Transverse colon (tissue), 4 donors: Measurements from ENCODE around the gene MIX23. TPM values are rescaled to one million over a fixed set of nuclear protein-coding genes. Genes with fewer than 3 reads are reported as not detected.
A peak's percentile ranks its signal among the peaks of the same experiment; 100 is the strongest.

Source experiments
- DNase-seq: peaks from one replicate; pipeline ENCODE4 v3.0.0-alpha.2; 2019
- H3K27ac ChIP-seq, 4 donors: fragments of 200-600 bp; sonication (generic); 2 replicates each; pipeline ENCODE4 v1.5.1; 2016 to 2018; ENCODE audit warnings: inconsistent platforms in 4 of 4
- H3K27me3 ChIP-seq: fragments of 200-600 bp; sonication (generic); 2 replicates; pipeline ENCODE4 v1.5.1; 2017; ENCODE audit warnings: inconsistent platforms
- H3K36me3 ChIP-seq, 4 donors: fragments of 200-600 bp; sonication (generic); 2 replicates each; pipeline ENCODE4 v1.5.1; 2017 to 2019; ENCODE audit warnings: inconsistent platforms in 4 of 4
- H3K4me1 ChIP-seq, 4 donors: fragments of 200-600 bp; sonication (generic); 2 replicates each; pipeline ENCODE4 v1.5.1; 2017 to 2020; ENCODE audit warnings: inconsistent platforms in 4 of 4
- H3K4me3 ChIP-seq, 4 donors: fragments of 200-600 bp; sonication (generic); 1 replicate in 1 of 4; 2 replicates in 3 of 4; pipeline versions ENCODE4 v1.5.1 to v1.6.1; 2017 to 2019; ENCODE audit warnings: inconsistent platforms in 4 of 4
- H3K9me3 ChIP-seq, 2 donors: fragments of 200-600 bp; sonication (generic); 2 replicates each; pipeline ENCODE4 v1.5.1; 2017 to 2019; ENCODE audit warnings: inconsistent platforms in 2 of 2
- EP300 ChIP-seq: sonication (generic); formaldehyde crosslinking; IDR thresholded peaks from one replicate; pipeline ENCODE4 v1.6.1; 2017; ENCODE audit warnings: antibody characterized with exemption, low read depth
- POLR2A ChIP-seq: fragments of 450-650 bp; IDR thresholded peaks from one replicate; pipeline ENCODE4 v1.6.1; 2016; ENCODE audit warnings: antibody characterized with exemption, mild to moderate bottlenecking, moderate library complexity
- POLR2AphosphoS5 ChIP-seq, 3 donors: sonication (generic); formaldehyde crosslinking; IDR thresholded peaks; one replicate each; pipeline ENCODE4 v1.6.1; 2016; ENCODE audit warnings: antibody characterized with exemption in 3 of 3
- WGBS, 2 donors: methylation state at CpG; one replicate each; pipeline ENCODE4 v1.1.5; 2018; ENCODE audit warnings: low coverage in 1 of 2; 5-methylcytosine and 5-hydroxymethylcytosine counted together
- in situ Hi-C, 4 donors: fragments of 200-750 bp; cut with MboI; loops; one replicate each; pipeline versions ENCODE4 v1.15.0 to v1.15.1; 2017; ENCODE audit warnings: low sequenced_read_pairs in 3 of 4, low pct_ligation_motif_present in 1 of 4, low pct_unique_long_range_greater_than_20kb in 1 of 4
- intact Hi-C: fragments of 100-400 bp; cut with DNase I; formaldehyde crosslinking; loops from one replicate; pipeline ENCODE4 v1.15.1; 2023; ENCODE audit warnings: low total_unique reads
- total RNA-seq, 4 donors: library from RNA; depleted of rRNA; stranded (reverse); fragments of >200 nt; gene quantifications; one replicate each; pipeline ENCODE4 v1.1.0, GENCODE V29; 2016
- TF ChIP-seq, protein P1 (sequence below), 5 experiments: fragments of 200-600 bp in 3 of 5; fragments of 450-650 bp in 2 of 5; sonication (generic) in 3 of 5; IDR thresholded peaks; 1 replicate in 2 of 5; 2 replicates in 3 of 5; pipeline ENCODE4 v1.5.1; 2016 to 2017; ENCODE audit warnings: antibody characterized with exemption in 5 of 5, inconsistent platforms in 3 of 5, mild to moderate bottlenecking in 2 of 5, moderate library complexity in 1 of 5

Gene MIX23
- total RNA-seq, 4 donors from 2014 or later, result 4.5 to 28.7 (median 10.7) TPM

DNA sequence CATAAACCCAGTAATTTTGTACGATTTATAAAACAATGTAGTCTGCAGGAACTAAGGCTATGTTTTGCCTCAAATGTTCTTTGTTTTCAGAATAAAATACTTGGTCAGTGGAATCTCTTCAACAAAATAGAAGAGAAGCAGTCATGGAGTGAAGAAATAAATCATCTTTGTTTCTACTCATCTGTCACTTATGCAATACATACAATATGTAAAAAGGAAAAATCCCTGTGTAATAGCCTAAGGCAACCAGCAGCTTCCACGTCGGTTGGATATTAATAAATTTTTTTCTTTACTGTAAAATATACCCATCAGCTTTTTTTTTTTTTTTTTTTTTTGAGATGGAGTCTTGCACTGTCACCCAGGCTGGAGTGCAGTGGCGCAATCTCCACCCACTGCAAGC lies 38.1 kb upstream of the MIX23 start:
- Histone ChIP-seq H3K4me3 (no peak overlapping the region), H3K27me3 (no peaks in the 10 kb centered on the region), H3K4me1 (peaks cover 7 to 11% (median 9%) of the 10 kb centered on the region in 4 donors), H3K27ac (no peak overlapping the region), H3K36me3 (peaks cover 0 to 25% (median 3%) of the 10 kb centered on the region in 4 donors), H3K9me3 (no peaks in the 10 kb centered on the region)
- in situ Hi-C loops (loop anchor here in 1 of 4 donors (25.0 kb wide), 1 partner anchor 266 kb away; the partner anchor contains the start of gene PARP14), intact Hi-C loops (no loop called here)
- 91 to 100% methylated on average over 1 to 4 of the region's 4 CpGs for WGBS, 2 donors
- TF ChIP-seq POLR2AphosphoS5 (IDR thresholded peaks at IDR 0.05) (no peak), EP300 (no peak), POLR2A (no peak)
- TF ChIP-seq, protein P1, sequence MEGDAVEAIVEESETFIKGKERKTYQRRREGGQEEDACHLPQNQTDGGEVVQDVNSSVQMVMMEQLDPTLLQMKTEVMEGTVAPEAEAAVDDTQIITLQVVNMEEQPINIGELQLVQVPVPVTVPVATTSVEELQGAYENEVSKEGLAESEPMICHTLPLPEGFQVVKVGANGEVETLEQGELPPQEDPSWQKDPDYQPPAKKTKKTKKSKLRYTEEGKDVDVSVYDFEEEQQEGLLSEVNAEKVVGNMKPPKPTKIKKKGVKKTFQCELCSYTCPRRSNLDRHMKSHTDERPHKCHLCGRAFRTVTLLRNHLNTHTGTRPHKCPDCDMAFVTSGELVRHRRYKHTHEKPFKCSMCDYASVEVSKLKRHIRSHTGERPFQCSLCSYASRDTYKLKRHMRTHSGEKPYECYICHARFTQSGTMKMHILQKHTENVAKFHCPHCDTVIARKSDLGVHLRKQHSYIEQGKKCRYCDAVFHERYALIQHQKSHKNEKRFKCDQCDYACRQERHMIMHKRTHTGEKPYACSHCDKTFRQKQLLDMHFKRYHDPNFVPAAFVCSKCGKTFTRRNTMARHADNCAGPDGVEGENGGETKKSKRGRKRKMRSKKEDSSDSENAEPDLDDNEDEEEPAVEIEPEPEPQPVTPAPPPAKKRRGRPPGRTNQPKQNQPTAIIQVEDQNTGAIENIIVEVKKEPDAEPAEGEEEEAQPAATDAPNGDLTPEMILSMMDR (IDR thresholded peaks at IDR 0.05), result no peak
- DNase-seq, result no peak

DNA sequence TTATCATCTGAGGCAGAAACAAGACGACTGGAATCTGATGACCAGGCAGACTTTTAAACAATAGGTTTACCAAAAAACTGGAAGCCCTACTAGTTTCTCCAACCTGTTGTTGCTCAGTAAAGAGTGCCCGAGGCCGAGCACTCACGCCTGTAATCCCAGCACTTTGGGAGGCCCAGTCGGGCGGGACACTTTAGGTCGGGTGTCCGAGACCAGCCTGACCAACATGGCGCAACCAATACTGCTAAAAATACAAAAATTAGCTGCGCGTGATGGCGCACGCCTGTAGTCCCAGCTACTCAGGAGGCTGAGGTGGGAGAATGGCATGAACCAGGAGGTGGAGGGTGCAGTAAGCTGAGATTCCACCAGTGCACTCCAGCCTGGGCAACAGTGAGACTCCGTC lies 33.9 kb upstream of the MIX23 start:
- DNase-seq, result no peak
- intact Hi-C loops, result no loop called here

DNA sequence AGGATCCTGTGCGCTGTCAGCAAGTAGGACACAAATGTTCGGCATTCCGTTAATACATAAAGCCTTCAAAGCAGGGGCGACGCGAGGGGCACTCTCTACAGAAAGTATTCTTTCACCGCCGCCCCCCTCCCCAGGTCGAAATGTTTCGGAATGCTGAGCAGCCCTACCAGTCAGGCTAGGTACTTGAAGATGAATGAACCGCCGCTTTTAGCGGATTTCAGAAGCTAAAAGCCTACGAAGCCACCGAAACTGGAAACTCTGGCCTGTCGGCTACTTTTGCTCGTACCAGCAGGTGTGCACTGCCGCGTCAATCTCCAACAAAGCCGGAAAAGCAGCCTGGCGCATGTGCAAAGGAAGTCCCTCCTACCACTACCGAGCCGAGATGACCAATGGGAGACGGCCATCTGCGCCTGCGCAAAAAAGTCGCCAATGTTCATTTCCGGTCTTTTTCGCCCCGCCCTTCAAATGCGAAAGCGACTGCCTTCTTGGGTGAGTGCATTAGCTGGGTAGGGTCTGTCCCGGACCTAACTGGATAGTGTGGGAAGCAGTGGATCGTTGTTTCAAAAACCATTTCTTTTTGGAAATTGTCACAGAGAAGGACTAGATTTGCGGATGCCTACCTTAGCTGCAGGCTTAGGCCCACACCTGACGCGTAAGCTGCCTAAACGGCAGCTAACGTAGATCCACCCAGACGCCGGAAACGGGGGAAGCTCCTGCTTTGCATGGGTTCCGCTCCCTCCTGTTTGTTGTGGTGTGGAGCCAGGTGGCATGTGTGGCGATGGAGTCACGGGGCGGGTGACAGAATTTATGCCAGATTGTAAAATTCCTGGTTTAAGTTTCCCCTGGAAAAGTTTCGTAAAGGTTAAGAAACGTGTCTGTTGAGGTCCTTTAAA lies 33.0 kb upstream of the MIX23 start, which contains the start of gene WDR5B:
WDR5B (minus strand) TSS at position 301 of the 893 bp plus-strand sequence. CDS start 534 bp downstream, outside the sequence.
- Histone ChIP-seq H3K27ac (peak within 1 kb of the TSS; percentile 86 to 92 (median 90)), H3K9me3 (no peaks in the 10 kb centered on the region), H3K27me3 (no peaks in the 10 kb centered on the region), H3K36me3 (peaks cover 0 to 7% (median 0%) of the 10 kb centered on the region in 4 donors), H3K4me1 (peaks cover 7 to 36% (median 19%) of the 10 kb centered on the region in 4 donors), H3K4me3 (peak within 1 kb of the TSS; percentile 54 to 81 (median 67))
- 0% methylated on average over 1 to 48 of the region's 48 CpGs for WGBS, 2 donors
- TF ChIP-seq EP300 (no peak), POLR2A (peak; percentile 88), POLR2AphosphoS5 (IDR thresholded peaks at IDR 0.05) (peak; percentile 85 to 93 (median 91))
- TF ChIP-seq, protein P1 (IDR thresholded peaks at IDR 0.05), result peak in 3 of 5 experiments; percentile 18 to 39 (median 23)
- in situ Hi-C loops (loop anchor here in 1 of 4 donors (25.0 kb wide), 1 partner anchor 271 kb away; the partner anchor contains the start of gene PARP14), intact Hi-C loops (no loop called here)
- peak; percentile 99 for DNase-seq

More for the DNA sequence above, 33.9 kb upstream of the MIX23 start:
- TF ChIP-seq, protein P1 (IDR thresholded peaks at IDR 0.05), result peak in 1 of 5 experiments; percentile 10
- no peak for TF ChIP-seq EP300
- no peaks in the 10 kb centered on the region for H3K9me3 ChIP-seq
- peak overlapping the region; percentile 30 to 81 (median 60) for H3K4me3 ChIP-seq
- no peaks in the 10 kb centered on the region for H3K27me3 ChIP-seq
- in situ Hi-C loops, result loop anchor here in 1 of 4 donors (25.0 kb wide), 1 partner anchor 270 kb away; the partner anchor contains the start of gene PARP14
- H3K4me1 ChIP-seq, result peaks cover 7 to 36% (median 19%) of the 10 kb centered on the region in 4 donors
- 0 to 56% methylated on average over 1 to 14 of the region's 14 CpGs for WGBS, 2 donors
- H3K27ac ChIP-seq, result peak overlapping the region; percentile 86 to 92 (median 90)
- peaks cover 0 to under 1% (median 0%) of the 10 kb centered on the region in 4 donors for H3K36me3 ChIP-seq
